Measurements from ENCODE around the gene ATXN2.
"Not testable (repeated sequence)": the region's sequence is repeated elsewhere in the genome, so short reads cannot be mapped to it uniquely, and the experiment has no call there.

Gene ATXN2, protein sequence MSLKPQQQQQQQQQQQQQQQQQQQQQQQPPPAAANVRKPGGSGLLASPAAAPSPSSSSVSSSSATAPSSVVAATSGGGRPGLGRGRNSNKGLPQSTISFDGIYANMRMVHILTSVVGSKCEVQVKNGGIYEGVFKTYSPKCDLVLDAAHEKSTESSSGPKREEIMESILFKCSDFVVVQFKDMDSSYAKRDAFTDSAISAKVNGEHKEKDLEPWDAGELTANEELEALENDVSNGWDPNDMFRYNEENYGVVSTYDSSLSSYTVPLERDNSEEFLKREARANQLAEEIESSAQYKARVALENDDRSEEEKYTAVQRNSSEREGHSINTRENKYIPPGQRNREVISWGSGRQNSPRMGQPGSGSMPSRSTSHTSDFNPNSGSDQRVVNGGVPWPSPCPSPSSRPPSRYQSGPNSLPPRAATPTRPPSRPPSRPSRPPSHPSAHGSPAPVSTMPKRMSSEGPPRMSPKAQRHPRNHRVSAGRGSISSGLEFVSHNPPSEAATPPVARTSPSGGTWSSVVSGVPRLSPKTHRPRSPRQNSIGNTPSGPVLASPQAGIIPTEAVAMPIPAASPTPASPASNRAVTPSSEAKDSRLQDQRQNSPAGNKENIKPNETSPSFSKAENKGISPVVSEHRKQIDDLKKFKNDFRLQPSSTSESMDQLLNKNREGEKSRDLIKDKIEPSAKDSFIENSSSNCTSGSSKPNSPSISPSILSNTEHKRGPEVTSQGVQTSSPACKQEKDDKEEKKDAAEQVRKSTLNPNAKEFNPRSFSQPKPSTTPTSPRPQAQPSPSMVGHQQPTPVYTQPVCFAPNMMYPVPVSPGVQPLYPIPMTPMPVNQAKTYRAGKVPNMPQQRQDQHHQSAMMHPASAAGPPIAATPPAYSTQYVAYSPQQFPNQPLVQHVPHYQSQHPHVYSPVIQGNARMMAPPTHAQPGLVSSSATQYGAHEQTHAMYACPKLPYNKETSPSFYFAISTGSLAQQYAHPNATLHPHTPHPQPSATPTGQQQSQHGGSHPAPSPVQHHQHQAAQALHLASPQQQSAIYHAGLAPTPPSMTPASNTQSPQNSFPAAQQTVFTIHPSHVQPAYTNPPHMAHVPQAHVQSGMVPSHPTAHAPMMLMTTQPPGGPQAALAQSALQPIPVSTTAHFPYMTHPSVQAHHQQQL
- 7.7 to 43.3 (median 18.4) reads per million in 18 experiments for total RNA-seq

DNA sequence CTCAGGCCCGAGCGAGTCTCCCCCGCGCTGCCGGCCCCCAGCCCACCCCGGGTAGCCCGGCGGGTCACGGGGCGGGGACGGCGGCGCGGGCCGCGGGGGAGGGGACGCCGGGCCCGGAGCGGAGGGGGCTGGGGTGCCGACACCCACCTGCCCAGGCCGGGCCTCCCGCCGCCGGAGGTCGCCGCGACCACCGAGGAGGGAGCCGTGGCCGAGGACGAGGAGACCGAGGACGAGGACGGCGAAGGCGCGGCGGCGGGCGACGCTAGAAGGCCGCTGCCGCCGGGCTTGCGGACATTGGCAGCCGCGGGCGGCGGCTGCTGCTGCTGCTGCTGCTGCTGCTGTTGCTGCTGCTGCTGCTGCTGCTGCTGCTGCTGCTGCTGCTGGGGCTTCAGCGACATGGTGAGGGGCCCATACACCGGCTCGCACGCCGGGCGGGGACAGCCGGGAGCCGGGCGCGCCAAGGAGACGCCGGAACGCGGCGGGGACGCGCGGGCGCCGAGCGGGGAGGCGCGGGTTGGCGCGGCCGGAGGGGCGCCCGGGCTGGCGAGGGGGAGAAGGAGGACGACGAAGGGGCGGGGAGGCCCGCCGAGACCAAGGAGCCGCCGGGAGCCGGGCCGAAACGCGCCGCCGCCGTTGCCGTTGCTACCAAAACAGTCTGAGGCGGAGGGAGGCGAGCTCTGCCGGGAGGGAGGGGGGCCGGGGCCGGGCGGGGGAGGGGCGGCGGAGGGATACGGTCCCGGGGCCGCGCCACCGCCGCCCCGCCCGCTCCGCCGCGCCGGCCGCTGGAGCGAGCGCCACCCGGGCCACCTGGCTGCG lies at the start of gene ATXN2:
TSS of gene ATXN2 (minus strand) at position 679 of the 816 bp plus-strand sequence. CDS start at position 398, 281 bp downstream.
- peak; percentile 23 to 55 for DNase-seq

DNA sequence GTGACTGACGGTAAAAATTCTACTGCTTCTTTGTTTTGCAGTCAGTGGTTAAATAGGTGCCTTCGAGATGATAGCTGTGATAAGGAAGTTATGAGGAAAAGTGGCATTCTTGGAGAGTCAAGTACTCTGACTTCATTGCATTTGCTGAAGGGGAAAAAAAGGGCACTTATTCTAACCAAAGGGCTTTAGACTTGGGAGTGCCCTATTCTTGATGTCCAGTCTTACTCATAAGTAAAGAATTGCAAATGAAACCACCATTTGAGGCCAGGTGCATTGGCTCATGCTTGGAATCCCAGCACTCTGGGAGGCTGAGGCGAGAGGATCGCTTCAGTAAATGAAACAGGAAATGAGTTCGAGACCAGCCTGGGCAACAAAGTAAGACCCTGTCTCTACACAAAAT lies 46.3 kb upstream of the ATXN2 start:
- DNase-seq, result no peak

GRCh38 chr12:111643427-111643826 lies 44.3 kb upstream of the ATXN2 start:
- DNase-seq, result no peak

DNA sequence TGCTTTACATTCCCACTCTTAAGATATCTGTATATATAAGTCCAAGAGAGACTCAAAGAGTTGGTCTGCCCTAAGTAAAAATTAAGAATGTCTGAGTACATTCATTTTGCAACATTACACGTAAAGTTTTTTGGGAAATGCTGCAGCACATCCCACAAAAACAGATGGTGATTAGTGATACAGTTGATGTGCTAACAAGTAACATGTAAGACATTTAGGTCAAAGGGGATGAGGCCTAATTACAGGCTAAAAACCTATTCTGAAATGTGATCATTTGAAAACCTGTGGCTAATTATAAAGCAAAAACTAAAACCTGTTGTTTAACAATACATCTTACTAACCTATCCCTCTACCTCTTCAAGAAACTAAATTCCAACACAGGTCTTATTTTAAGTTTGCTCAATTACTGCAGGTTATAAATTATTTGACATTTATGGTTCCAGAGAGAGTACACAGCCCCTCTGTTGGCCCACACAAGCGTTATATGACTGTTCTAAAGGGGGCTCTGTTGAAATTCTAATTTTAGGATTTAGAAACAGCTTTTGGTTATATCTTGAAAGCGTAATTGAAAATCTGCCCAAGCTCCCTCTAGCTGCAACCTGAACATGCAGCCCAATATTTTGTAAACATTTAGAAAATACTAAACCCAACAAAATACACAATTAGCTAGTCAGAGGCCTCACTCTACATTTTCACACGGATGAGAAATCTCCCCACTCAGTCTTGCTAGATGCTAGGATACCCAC lies 43.7 kb upstream of the ATXN2 start:
- DNase-seq, result no peak

DNA sequence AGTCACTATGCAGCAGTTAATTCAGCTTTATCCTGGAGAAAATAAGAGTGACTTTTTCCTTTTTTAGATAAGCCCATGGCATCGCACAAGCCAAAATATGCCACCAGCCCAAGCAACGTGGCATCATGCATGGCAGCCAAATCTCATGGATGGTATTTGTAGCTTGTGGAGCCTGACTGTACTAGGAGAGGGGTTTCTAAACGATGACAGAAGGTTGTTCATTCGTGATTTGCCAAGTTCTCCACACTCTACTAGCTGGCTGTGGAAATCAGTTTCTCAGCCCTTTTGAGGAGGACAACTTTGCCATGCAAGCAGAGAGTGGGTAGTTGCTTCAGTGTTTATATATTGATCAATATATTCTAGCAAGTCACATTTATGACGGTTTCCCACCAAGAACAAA lies 41.4 kb upstream of the ATXN2 start:
- DNase-seq, result no peak

DNA sequence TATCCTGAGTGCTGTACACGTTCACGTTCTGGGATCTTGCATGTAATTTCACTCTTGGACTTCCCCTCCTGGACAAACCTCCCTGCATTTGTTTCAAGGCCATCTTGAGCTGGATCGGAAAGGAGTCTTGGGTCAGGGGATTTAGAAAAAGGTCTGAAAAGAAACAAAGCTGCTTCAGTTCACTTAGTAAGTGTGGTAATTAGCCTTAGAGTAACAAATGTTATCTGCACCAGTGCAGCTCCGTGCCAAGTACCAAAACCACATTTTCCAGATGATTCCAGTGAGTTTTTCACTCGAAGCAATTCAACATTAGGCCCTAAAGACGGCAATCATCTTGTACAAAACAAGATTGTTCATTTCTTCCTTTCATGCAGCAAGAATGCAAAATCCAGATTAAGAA lies 39.4 kb upstream of the ATXN2 start:
- DNase-seq, result no peak

GRCh38 chr12:111636209-111636945 lies 37.3 kb upstream of the ATXN2 start:
- no peak for DNase-seq

GRCh38 chr12:111635524-111635923 lies 36.4 kb upstream of the ATXN2 start:
- DNase-seq, result peak in 1 of 2 donors; percentile 2

DNA sequence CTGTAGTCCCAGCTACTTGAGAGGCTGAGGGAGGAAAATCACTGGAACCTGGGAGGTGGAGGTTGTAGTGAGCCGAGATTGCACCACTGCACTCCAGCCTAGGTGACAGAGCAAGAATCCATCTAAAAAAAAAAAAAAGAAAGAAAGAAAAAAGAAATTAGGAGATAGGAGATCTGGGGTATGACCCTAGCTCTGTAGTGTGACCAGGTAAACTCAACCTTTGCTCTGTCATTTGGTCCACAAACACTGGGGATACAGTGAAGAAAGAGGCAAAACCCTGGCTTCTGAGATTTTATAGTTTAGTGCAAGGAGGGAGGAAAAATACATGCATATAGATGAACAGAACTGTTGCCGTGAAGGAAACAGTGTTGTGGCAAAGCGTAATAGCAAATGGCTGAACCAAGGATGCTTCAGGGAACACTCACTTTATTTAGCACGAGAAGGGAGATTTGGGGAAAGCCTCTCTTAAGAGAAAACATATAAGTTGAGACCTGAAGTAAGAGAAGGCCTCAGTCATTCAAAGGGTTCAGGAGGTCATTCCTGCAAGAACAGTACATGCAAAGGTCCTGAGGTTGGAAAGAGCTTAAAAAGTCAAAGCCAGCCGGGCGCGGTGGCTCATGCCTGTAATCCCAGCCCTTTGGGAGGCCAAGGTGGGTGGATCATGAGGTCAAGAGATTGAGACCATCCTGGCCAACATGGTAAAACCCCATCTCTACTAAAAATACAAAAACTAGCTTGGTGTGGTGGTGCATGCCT lies 29.6 kb upstream of the ATXN2 start:
- no peak for DNase-seq

GRCh38 chr12:111626230-111626629 lies 27.1 kb upstream of the ATXN2 start:
- no peak for DNase-seq

DNA sequence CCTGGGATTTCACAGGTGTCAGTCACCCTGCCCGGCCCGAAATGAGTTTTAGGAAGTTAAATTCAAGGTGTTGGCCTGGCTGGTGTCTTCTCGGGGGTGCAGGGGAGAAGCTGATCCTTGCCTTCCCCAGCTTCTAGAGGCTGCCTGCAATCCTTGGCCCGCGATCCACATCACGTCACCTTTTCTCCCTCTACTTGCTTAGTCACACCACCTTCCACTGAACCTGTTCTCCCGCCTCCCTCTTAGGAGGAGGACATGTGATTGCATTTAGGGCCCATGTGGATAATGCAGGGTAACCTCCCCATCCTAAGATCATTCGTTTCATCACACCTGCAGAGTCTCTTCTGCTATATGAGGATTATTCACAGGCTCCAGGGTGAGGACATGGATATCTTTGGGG lies 25.4 kb upstream of the ATXN2 start:
- no peak for DNase-seq

DNA sequence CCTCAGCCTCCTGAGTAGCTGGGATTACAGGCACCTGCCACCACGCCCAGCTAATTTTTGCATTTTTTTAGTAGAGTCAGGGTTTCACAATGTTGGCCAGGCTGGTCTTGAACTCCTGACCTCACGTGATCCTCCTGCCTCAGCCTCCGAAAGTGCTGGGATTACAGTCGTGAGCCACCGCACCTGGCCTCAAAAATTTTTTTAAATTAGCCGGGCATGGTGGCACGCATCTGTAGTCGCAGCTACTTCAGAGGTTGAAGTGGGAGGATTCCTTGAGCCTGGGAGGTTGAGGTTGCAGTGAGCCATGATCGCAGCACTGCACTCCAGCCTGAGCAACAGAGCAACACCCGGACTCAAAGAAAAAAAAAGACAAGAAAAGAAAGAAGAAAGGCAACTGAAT lies 18.7 kb upstream of the ATXN2 start:
- not testable (repeated sequence) for DNase-seq

DNA sequence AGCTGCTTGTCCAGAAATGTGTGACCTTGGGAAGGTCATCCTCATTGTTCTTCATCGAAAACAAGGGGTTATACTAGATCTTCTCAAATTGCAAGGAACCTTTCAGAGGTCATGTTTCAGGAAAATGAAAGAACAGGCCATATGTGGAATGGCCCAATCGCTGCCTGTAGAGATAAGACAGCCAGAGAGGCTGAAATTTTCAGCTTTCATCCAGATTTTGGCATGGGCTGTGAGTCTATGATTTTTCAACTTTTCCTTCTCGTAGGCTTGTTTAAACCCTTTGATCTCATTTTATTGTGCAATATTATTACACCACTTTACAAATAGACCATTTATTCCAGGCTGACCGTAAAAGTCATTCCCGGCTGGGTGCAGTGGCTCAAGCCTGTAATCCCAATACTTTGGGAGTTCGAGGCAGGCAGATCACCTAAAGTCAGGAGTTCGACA lies 17.1 kb upstream of the ATXN2 start:
- DNase-seq, result no peak

GRCh38 chr12:111607239-111607638 lies 8.1 kb upstream of the ATXN2 start:
- DNase-seq, result no peak

- no peak for DNase-seq
Measured at GRCh38 chr12:111606767-111607230, 7.7 kb upstream of the ATXN2 start.

- no peak for DNase-seq
Measured at GRCh38 chr12:111605911-111606766, 7.0 kb upstream of the ATXN2 start.

GRCh38 chr12:111602857-111603256 lies 3.7 kb upstream of the ATXN2 start:
- DNase-seq, result not testable (repeated sequence)

DNA sequence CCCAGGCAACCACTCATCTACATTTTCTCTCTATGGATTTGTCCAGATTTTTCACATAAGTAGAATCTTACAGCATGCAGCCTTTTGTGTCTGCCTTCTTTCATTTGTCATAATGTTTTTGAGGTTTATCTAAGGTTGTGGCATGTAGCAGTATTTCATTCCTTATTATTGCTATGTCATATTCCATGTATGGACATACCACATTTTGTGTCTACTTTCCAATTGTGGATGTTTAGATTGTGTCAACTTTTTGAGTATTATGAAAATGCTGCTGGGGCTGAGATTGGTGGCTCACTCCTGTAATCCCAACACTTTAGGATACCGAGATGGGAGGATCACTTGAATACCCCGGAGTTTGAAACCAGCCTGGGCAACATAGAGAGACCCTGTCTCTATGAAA lies 3.2 kb upstream of the ATXN2 start:
- DNase-seq, result no peak

GRCh38 chr12:111600986-111601385 lies 1.9 kb upstream of the ATXN2 start:
- DNase-seq, result not testable (repeated sequence)

Data from inflammatory macrophage (primary cell).